Stomach (tissue), 4 donors: Measurements from ENCODE around the gene FAM32A.

Experiments used
- CTCF ChIP-seq, 7 experiments: fragments of 450-650 bp in 4 of 7; fragments of 200-600 bp in 3 of 7; sonication (generic) in 3 of 7; IDR thresholded peaks; one replicate each; pipeline ENCODE4 v1.5.1; 2016 to 2019; ENCODE audit warnings: antibody characterized with exemption in 7 of 7, control low read depth in 2 of 7, mild to moderate bottlenecking in 1 of 7
- POLR2A ChIP-seq, 4 donors: fragments of 450-650 bp; IDR thresholded peaks; one replicate each; pipeline ENCODE4 v1.6.1; 2016; ENCODE audit warnings: antibody characterized with exemption in 4 of 4, control low read depth in 2 of 4, mild to moderate bottlenecking in 1 of 4, moderate library complexity in 1 of 4

- no peak for TF ChIP-seq CTCF (IDR thresholded peaks at IDR 0.05)
- TF ChIP-seq POLR2A (IDR thresholded peaks at IDR 0.05) = no peak
These were observed 39.1 kb upstream of the FAM32A start for GRCh38 chr19:16146112-16146511.
